Suprapubic skin (tissue), 4 donors: ENCODE measurements around the gene CD300LF.

Experiments
- CTCF ChIP-seq, 2 donors: fragments of 200-600 bp in 1 of 2; fragments of 450-650 bp in 1 of 2; sonication (generic) in 1 of 2; IDR thresholded peaks; one replicate each; pipeline ENCODE4 v1.5.1; 2016 to 2019; ENCODE audit warnings: antibody characterized with exemption in 2 of 2, mild to moderate bottlenecking in 1 of 2, moderate library complexity in 1 of 2
- EP300 ChIP-seq: sonication (generic); formaldehyde crosslinking; IDR thresholded peaks from one replicate; pipeline ENCODE4 v1.6.1; 2017; ENCODE audit warnings: antibody characterized with exemption
- POLR2A ChIP-seq, 2 donors: fragments of 450-650 bp; IDR thresholded peaks; one replicate each; pipeline ENCODE4 v1.6.1; 2017; ENCODE audit warnings: antibody characterized with exemption in 2 of 2, mild to moderate bottlenecking in 2 of 2, moderate library complexity in 2 of 2
- POLR2AphosphoS5 ChIP-seq, 3 donors: sonication (generic); formaldehyde crosslinking; IDR thresholded peaks; one replicate each; pipeline ENCODE4 v1.6.1; 2017; ENCODE audit warnings: antibody characterized with exemption in 3 of 3

- TF ChIP-seq POLR2AphosphoS5 (IDR thresholded peaks at IDR 0.05) (no peak), CTCF (IDR thresholded peaks at IDR 0.05) (no peak), POLR2A (IDR thresholded peaks at IDR 0.05) (no peak), EP300 (no peak)
These were observed 48.7 kb upstream of the CD300LF start for GRCh38 chr17:74761419-74761818.
